HUES48 (cell line): ENCODE results near the gene PRPF19.
A peak's percentile ranks its signal among the peaks of the same experiment; 100 is the strongest.

ENCODE experiments used
- H3K27ac ChIP-seq: one replicate; pipeline ENCODE4 v1.7.0; 2013; ENCODE audit warnings: low read depth, low read length, inconsistent platforms
- H3K27me3 ChIP-seq: 2 replicates; pipeline ENCODE4 v1.6.1; 2013; ENCODE audit warnings: mild to moderate bottlenecking, low read length; ENCODE audit not compliant: control insufficient read depth, insufficient read depth
- H3K36me3 ChIP-seq: 2 replicates; pipeline ENCODE4 v1.6.1; 2013; ENCODE audit warnings: low read length; ENCODE audit not compliant: control insufficient read depth, insufficient read depth
- H3K4me1 ChIP-seq: 2 replicates; pipeline ENCODE4 v1.6.1; 2013; ENCODE audit warnings: mild to moderate bottlenecking, low read length; ENCODE audit not compliant: control insufficient read depth, insufficient read depth
- H3K4me3 ChIP-seq: 2 replicates; pipeline ENCODE4 v1.5.1; 2013; ENCODE audit warnings: mild to moderate bottlenecking, low read depth, low read length
- H3K9ac ChIP-seq: 2 replicates; pipeline ENCODE4 v1.6.1; 2013; ENCODE audit warnings: mild to moderate bottlenecking, low read depth, low read length, moderate library complexity
- H3K9me3 ChIP-seq: 2 replicates; pipeline ENCODE4 v1.6.1; 2013; ENCODE audit warnings: low read length; ENCODE audit not compliant: control insufficient read depth, insufficient read depth

The PRPF19 gene

GRCh38 chr11:60930394-60930793 lies 24.0 kb upstream of the PRPF19 start:
- Histone ChIP-seq H3K4me3 (no peak overlapping the region), H3K36me3 (peaks cover 75% of the 10 kb centered on the region), H3K4me1 (peaks cover 12% of the 10 kb centered on the region), H3K9ac (no peak overlapping the region), H3K9me3 (no peaks in the 10 kb centered on the region), H3K27ac (no peak overlapping the region), H3K27me3 (no peaks in the 10 kb centered on the region; the same call in 1 of the 2 replicates)

DNA sequence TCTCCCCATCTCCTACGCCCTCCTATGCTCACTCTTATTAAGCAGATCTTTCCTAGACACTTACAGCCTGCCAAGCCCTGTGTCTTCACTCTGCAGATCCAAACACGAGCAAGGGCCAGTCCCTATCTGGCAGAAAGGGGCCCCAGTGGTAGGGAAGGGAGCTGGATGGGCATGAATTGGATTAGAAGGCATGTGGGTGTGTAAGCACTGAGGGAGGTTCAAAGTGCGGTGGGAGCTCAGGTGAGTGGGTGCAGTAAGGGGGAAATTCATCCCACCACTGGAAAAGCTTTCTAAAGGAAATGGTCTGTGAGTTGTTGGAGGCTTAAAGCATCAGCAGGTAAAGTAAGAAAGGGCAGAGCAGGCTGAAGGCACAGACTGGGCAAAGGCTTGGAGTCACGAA lies 23.4 kb upstream of the PRPF19 start:
- Histone ChIP-seq H3K9ac (no peak overlapping the region), H3K4me3 (no peak overlapping the region), H3K27me3 (no peaks in the 10 kb centered on the region; the same call in 1 of the 2 replicates), H3K27ac (no peak overlapping the region), H3K36me3 (peaks cover 69% of the 10 kb centered on the region), H3K9me3 (no peaks in the 10 kb centered on the region), H3K4me1 (peaks cover 15% of the 10 kb centered on the region)

- H3K27me3 ChIP-seq, result no peaks in the 10 kb centered on the region; the same call in 1 of the 2 replicates
- H3K36me3 ChIP-seq, result peaks cover 64% of the 10 kb centered on the region
- no peaks in the 10 kb centered on the region for H3K9me3 ChIP-seq
- peaks cover 18% of the 10 kb centered on the region for H3K4me1 ChIP-seq
- H3K4me3 ChIP-seq, result no peak overlapping the region
- H3K27ac ChIP-seq, result no peak overlapping the region
- H3K9ac ChIP-seq, result no peak overlapping the region
Observed at GRCh38 chr11:60928563-60929001, 22.2 kb upstream of the PRPF19 start.

DNA sequence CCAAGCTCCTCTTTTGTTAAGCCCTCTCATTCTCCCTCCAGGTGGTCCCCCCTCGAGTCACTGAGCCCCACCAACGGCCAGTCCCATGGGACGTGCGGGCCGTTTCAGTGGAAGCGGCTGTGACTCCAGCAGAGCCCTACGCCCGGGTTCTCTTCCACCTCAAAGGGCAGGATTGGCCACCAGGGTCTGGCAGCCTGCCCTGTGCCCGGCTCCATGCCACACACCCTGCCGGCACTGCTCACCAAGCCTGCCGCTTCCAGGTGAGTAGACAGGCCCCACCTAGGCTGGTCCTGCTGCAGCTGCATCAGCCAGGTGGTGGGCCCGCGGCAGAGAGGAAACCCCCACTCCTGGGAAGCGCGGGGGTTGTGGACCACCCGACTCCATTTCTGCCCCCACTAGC lies 21.2 kb upstream of the PRPF19 start:
- H3K4me3 ChIP-seq, result no peak overlapping the region
- H3K27me3 ChIP-seq, result no peaks in the 10 kb centered on the region; the same call in 1 of the 2 replicates
- no peaks in the 10 kb centered on the region for H3K9me3 ChIP-seq
- H3K27ac ChIP-seq, result no peak overlapping the region
- peaks cover 14% of the 10 kb centered on the region for H3K4me1 ChIP-seq
- H3K9ac ChIP-seq, result no peak overlapping the region
- H3K36me3 ChIP-seq, result peaks cover 61% of the 10 kb centered on the region

- no peaks in the 10 kb centered on the region for H3K9me3 ChIP-seq
- H3K4me1 ChIP-seq, result peaks cover 10% of the 10 kb centered on the region
- no peak overlapping the region for H3K27ac ChIP-seq
- H3K9ac ChIP-seq, result no peak overlapping the region
- H3K4me3 ChIP-seq, result no peak overlapping the region
- peaks cover 60% of the 10 kb centered on the region for H3K36me3 ChIP-seq
- H3K27me3 ChIP-seq, result no peaks in the 10 kb centered on the region; the same call in 1 of the 2 replicates
Observed at GRCh38 chr11:60927061-60927592, 20.7 kb upstream of the PRPF19 start.

DNA sequence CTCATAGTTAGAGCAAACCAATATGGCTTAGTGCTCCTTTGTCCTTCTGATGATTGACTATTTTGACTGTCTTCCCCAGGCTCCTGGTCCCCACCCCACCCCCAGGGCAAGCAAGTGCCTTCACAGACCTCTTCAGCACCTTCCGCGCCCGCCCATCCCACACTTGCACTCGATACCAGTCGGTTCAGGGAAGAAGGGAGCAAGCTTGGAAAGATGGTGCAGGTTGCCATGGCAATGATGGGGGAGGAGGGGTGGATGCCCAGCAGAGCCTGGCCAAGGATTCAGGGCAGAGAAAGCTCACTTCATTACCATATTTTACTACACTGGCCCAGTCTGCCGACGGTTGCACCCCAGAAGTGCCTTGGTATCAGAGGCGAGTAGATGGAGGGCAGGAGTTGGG lies 20.1 kb upstream of the PRPF19 start:
- H3K9ac ChIP-seq, result no peak overlapping the region
- no peak overlapping the region for H3K4me3 ChIP-seq
- no peaks in the 10 kb centered on the region; the same call in 1 of the 2 replicates for H3K27me3 ChIP-seq
- H3K4me1 ChIP-seq, result peaks cover 9% of the 10 kb centered on the region
- H3K9me3 ChIP-seq, result no peaks in the 10 kb centered on the region
- no peak overlapping the region for H3K27ac ChIP-seq
- peaks cover 59% of the 10 kb centered on the region for H3K36me3 ChIP-seq

GRCh38 chr11:60925868-60926267 lies 19.5 kb upstream of the PRPF19 start:
- Histone ChIP-seq H3K4me3 (peak overlapping the region; percentile 72), H3K27me3 (no peaks in the 10 kb centered on the region; the same call in 1 of the 2 replicates), H3K9me3 (no peaks in the 10 kb centered on the region), H3K9ac (no peak overlapping the region), H3K36me3 (peaks cover 59% of the 10 kb centered on the region), H3K27ac (no peak overlapping the region), H3K4me1 (peaks cover 9% of the 10 kb centered on the region)

DNA sequence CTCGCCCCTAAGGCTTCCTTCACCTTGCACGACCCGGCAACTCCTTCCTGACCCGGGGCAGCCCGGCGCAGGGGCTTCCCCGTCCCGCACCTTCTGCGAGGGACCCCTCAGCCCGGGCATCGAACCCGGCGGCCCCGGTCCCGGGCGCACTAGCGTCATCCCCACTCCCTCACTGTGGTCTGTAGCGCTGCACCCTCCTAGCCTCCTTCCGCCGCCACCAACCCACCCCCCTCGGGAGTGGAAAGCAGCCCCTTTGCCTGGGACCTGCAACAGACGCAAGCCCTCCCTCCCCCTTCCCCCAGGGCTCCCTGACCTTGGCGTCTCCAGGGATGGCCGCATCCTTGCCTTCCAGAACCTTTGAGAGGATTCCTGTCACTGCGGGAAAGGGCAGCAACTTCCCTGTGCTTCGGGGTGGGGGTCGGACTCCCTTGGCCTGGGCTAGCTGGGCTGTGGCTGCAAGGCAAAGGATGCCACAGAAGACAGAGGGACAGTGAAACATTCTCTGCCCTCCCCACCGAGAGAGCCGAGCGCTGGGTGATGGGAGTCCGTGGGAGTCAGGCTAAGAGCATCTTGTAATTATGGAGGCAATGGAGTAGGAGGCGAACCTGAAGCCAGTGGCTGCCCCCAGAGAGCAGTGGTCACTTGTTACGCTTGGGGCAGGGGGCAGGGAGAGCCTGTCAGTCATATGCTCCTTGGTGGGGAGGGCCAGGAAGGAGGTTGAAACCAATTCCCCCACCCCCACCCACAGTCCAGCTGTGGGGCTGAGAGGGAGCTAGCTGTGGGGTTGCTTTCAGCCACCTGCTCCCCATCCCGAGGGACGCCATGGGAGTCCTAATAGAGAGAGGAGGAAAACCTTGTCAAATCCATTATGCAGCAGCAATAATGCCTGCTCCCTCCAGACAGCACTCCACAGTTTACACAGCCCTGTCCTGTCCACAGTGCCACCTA lies 18.8 kb upstream of the PRPF19 start:
- no peaks in the 10 kb centered on the region for H3K9me3 ChIP-seq
- H3K27me3 ChIP-seq, result no peaks in the 10 kb centered on the region; the same call in 1 of the 2 replicates
- peaks cover 9% of the 10 kb centered on the region for H3K4me1 ChIP-seq
- H3K27ac ChIP-seq, result no peak overlapping the region
- peak overlapping the region; percentile 36 for H3K9ac ChIP-seq
- H3K4me3 ChIP-seq, result peak overlapping the region; percentile 72
- peaks cover 59% of the 10 kb centered on the region for H3K36me3 ChIP-seq

DNA sequence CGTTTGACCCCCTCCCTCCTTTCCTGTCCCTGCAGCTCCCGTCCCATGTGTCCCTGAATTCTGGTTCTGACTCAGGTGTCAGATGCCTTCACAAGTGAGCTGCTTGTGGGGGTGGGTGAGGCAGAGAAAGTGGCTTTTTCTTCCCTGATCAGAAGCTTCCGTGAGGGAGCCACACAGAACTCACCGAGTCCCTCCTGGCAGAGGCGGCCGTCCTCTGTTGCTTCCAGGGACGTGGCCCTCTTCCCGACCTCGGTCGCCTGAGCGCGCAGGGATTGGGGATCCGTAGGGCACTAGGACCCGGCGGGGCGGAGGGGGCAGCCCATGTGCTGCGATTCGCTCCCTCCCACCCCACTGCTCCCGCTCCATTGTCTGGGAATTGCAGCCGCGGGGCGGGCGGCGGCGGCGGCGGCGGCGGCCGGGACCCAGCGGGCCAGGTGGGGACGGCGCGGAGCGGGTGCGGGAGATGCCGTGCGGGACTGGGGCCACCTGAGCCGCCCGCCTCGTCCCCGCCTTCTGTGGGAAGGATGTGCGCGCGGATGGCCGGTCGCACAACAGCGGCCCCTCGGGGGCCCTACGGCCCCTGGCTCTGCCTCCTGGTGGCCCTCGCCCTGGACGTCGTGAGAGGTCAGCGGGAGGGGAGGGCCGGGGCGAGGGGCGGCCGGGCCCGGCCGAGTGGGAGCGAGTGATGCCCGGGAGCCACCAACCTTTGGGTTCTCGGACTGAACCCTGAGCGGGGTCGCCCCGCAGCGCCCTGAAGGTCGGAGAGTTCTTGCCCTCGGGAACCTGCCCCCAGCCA lies 17.9 kb upstream of the PRPF19 start, which contains the start of gene TMEM132A:
Gene TMEM132A (plus strand): TSS at position 351 of the 796 bp plus-strand sequence. CDS start 174 bp downstream, at position 525.
- H3K9ac ChIP-seq, result peak within 1 kb of the TSS; percentile 36
- H3K27me3 ChIP-seq, result no peaks in the 10 kb centered on the region; the same call in 1 of the 2 replicates
- H3K9me3 ChIP-seq, result no peaks in the 10 kb centered on the region
- H3K27ac ChIP-seq, result no peak within 1 kb of the TSS
- peaks cover 9% of the 10 kb centered on the region for H3K4me1 ChIP-seq
- peaks cover 58% of the 10 kb centered on the region for H3K36me3 ChIP-seq
- peak within 1 kb of the TSS; percentile 72 for H3K4me3 ChIP-seq

DNA sequence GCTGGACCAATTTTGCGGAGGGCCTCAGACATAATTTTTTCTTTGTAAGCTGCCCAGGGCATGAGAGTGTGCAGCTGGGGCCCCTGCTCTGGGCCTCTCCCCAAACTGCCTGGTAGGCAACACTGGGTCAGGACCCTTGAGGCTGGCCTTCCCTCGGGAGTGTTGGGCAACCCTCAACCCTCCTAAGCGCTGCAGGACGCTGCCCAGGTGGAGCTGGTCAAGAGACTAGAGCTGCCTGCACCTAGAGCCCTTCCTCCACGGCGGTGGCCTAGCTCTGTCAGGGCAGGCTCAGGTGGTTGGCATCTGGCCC lies 17.4 kb upstream of the PRPF19 start:
- Histone ChIP-seq H3K27me3 (no peaks in the 10 kb centered on the region; the same call in 1 of the 2 replicates), H3K4me3 (peak overlapping the region; percentile 72; the same call in 1 of the 2 replicates), H3K27ac (no peak overlapping the region), H3K4me1 (peaks cover 9% of the 10 kb centered on the region), H3K9me3 (no peaks in the 10 kb centered on the region), H3K36me3 (peaks cover 52% of the 10 kb centered on the region), H3K9ac (no peak overlapping the region)
